H9 (cell line): Measurements from ENCODE around the gene PSMD7. TPM values are rescaled to one million over a fixed set of nuclear protein-coding genes. Genes with fewer than 3 reads are reported as not detected.

ENCODE experiments used
- DNase-seq: peaks from one replicate; pipeline ENCODE4 v3.0.0-alpha.2; 2017
- H2AFZ ChIP-seq: one replicate; pipeline ENCODE4 v1.6.1; 2013; ENCODE audit warnings: mild to moderate bottlenecking, low read length, control low read depth, moderate library complexity
- H2AK5ac ChIP-seq: 2 replicates; pipeline ENCODE4 v1.6.1; 2013; ENCODE audit warnings: low read length, control low read depth, mixed read lengths; ENCODE audit not compliant: insufficient read length
- H2BK120ac ChIP-seq: one replicate; pipeline ENCODE4 v1.6.1; 2013; ENCODE audit warnings: low read depth, mild to moderate bottlenecking, low read length, control low read depth, inconsistent platforms; ENCODE audit not compliant: poor library complexity, severe bottlenecking
- H2BK12ac ChIP-seq: 2 replicates; pipeline ENCODE4 v1.6.1; 2013; ENCODE audit warnings: low read length, control low read depth, mixed read lengths, low read depth; ENCODE audit not compliant: insufficient read length
- H2BK15ac ChIP-seq: 2 replicates; pipeline ENCODE4 v1.6.1; 2013; ENCODE audit warnings: low read depth, low read length, control low read depth
- H2BK20ac ChIP-seq: one replicate; pipeline ENCODE4 v1.6.1; 2013; ENCODE audit warnings: low read depth, mild to moderate bottlenecking, low read length, control low read depth, inconsistent platforms; ENCODE audit not compliant: poor library complexity, severe bottlenecking
- H2BK5ac ChIP-seq: 2 replicates; pipeline ENCODE4 v1.6.1; 2013; ENCODE audit warnings: low read length, control low read depth, mixed read lengths; ENCODE audit not compliant: insufficient read length
- H3K14ac ChIP-seq: 2 replicates; pipeline ENCODE4 v1.6.1; 2013; ENCODE audit warnings: low read length, control low read depth; ENCODE audit not compliant: insufficient read depth
- H3K18ac ChIP-seq: 2 replicates; pipeline ENCODE4 v1.6.1; 2013; ENCODE audit warnings: low read depth, mild to moderate bottlenecking, mixed read lengths, low read length, control low read depth; ENCODE audit not compliant: insufficient read length
- H3K23ac ChIP-seq: 2 replicates; pipeline ENCODE4 v1.6.1; 2013; ENCODE audit warnings: low read length, control low read depth, mixed read lengths, low read depth; ENCODE audit not compliant: insufficient read length
- H3K23me2 ChIP-seq: 2 replicates; pipeline ENCODE4 v1.6.1; 2013; ENCODE audit warnings: low read depth, mild to moderate bottlenecking, mixed read lengths, low read length, control low read depth; ENCODE audit not compliant: insufficient read length, poor library complexity, severe bottlenecking
- H3K27ac ChIP-seq: 2 replicates; pipeline ENCODE4 v1.5.1; 2013; ENCODE audit warnings: low read length, control low read depth, mixed read lengths, low read depth; ENCODE audit not compliant: insufficient read length
- H3K27me3 ChIP-seq: 2 replicates; pipeline ENCODE4 v1.6.1; 2013; ENCODE audit warnings: low read length, control low read depth, inconsistent platforms; ENCODE audit not compliant: insufficient read depth
- H3K4ac ChIP-seq: 2 replicates; pipeline ENCODE4 v1.6.1; 2013; ENCODE audit warnings: low read depth, mild to moderate bottlenecking, control low read depth, inconsistent platforms, low read length, moderate library complexity
- H3K4me1 ChIP-seq: 2 replicates; pipeline ENCODE4 v1.6.1; 2013; ENCODE audit warnings: low read length, control low read depth, inconsistent platforms; ENCODE audit not compliant: insufficient read depth
- H3K4me2 ChIP-seq: 2 replicates; pipeline ENCODE4 v1.6.1; 2013; ENCODE audit warnings: low read length, control low read depth, mixed read lengths; ENCODE audit not compliant: insufficient read length, insufficient read depth
- H3K56ac ChIP-seq: 2 replicates; pipeline ENCODE4 v1.6.1; 2013; ENCODE audit warnings: low read depth, mild to moderate bottlenecking, mixed read lengths, low read length, control low read depth; ENCODE audit not compliant: insufficient read length
- H3K79me1 ChIP-seq: 2 replicates; pipeline ENCODE4 v1.6.1; 2013; ENCODE audit warnings: low read depth, mild to moderate bottlenecking, moderate library complexity, low read length, control low read depth, inconsistent platforms; ENCODE audit not compliant: insufficient read depth, poor library complexity, severe bottlenecking
- H3K79me2 ChIP-seq: 2 replicates; pipeline ENCODE4 v1.6.1; 2013; ENCODE audit warnings: low read length, control low read depth, inconsistent platforms; ENCODE audit not compliant: insufficient read depth
- H3K9ac ChIP-seq: 2 replicates; pipeline ENCODE4 v1.6.1; 2013; ENCODE audit warnings: low read length, control low read depth, mixed read lengths; ENCODE audit not compliant: insufficient read length; ENCODE audit errors: extremely low read depth
- H3K9me3 ChIP-seq: one replicate; pipeline ENCODE4 v1.6.1; 2013; ENCODE audit warnings: low read depth, low read length, inconsistent platforms; ENCODE audit not compliant: control insufficient read depth
- H3T11ph ChIP-seq: one replicate; pipeline ENCODE4 v1.6.1; 2013; ENCODE audit warnings: mild to moderate bottlenecking, low read length, control low read depth, inconsistent platforms
- H4K20me1 ChIP-seq: one replicate; pipeline ENCODE4 v1.6.1; 2013; ENCODE audit not compliant: control insufficient read depth, insufficient read length, insufficient read depth
- H4K5ac ChIP-seq: 2 replicates; pipeline ENCODE4 v1.6.1; 2013; ENCODE audit warnings: low read depth, mild to moderate bottlenecking, mixed read lengths, low read length, control low read depth; ENCODE audit not compliant: insufficient read length
- H4K8ac ChIP-seq: replicated peaks from 2 replicates; pipeline ENCODE4 v1.6.1; 2013; ENCODE audit warnings: low read length, control low read depth, mixed read lengths, low read depth; ENCODE audit not compliant: insufficient read length
- H4K91ac ChIP-seq: 2 replicates; pipeline ENCODE4 v1.6.1; 2013; ENCODE audit warnings: low read depth, mild to moderate bottlenecking, moderate library complexity, mixed read lengths, low read length, control low read depth; ENCODE audit not compliant: insufficient read length
- H3K27ac Mint-ChIP-seq, 3 experiments: 2 replicates in 2 of 3; 3 replicates in 1 of 3; pipeline ENCODE4 v1.8.0; 2020 to 2021; ENCODE audit warnings: mixed read lengths in 3 of 3, mild to moderate bottlenecking in 1 of 3, moderate library complexity in 1 of 3
- H3K27me3 Mint-ChIP-seq: 2 replicates; pipeline ENCODE4 v1.8.0; 2021; ENCODE audit warnings: low read depth, mild to moderate bottlenecking, moderate library complexity, mixed read lengths
- H3K36me3 Mint-ChIP-seq, 3 experiments: 2 replicates in 2 of 3; 3 replicates in 1 of 3; pipeline ENCODE4 v1.8.0; 2020 to 2021; ENCODE audit warnings: low read depth in 3 of 3, mixed read lengths in 3 of 3; ENCODE audit not compliant: insufficient read depth in 1 of 3
- H3K4me1 Mint-ChIP-seq, 2 experiments: 2 replicates each; pipeline ENCODE4 v1.8.0; 2020; ENCODE audit warnings: mixed read lengths in 2 of 2
- H3K4me3 Mint-ChIP-seq, 2 experiments: 2 replicates in 1 of 2; 3 replicates in 1 of 2; pipeline ENCODE4 v1.8.0; 2020 to 2021; ENCODE audit warnings: mild to moderate bottlenecking in 2 of 2, mixed read lengths in 2 of 2, moderate library complexity in 1 of 2
- H3K9me3 Mint-ChIP-seq, 2 experiments: 2 replicates in 1 of 2; 3 replicates in 1 of 2; pipeline ENCODE4 v1.8.0; 2020; ENCODE audit warnings: mild to moderate bottlenecking in 2 of 2, mixed read lengths in 2 of 2, moderate library complexity in 1 of 2
- CTCF ChIP-seq: fragments of 200-600 bp; sonication (generic); conservative IDR thresholded peaks from 3 replicates; pipeline ENCODE4 v1.8.0; 2021; ENCODE audit warnings: antibody characterized with exemption, mild to moderate bottlenecking
- WGBS: extraction: QIAGEN DNeasy Blood & Tissue Kit; methylation state at CpG from one replicate; pipeline ENCODE4 v1.1.7; 2013; ENCODE audit warnings: missing lambda C conversion rate, low lambda C conversion rate, mixed read lengths; ENCODE audit not compliant: insufficient read length; ENCODE audit errors: extremely low coverage; 5-methylcytosine and 5-hydroxymethylcytosine counted together
- total RNA-seq: library from RNA; stranded (reverse); gene quantifications from 2 replicates; pipeline ENCODE4 v1.2.1, GENCODE V29; 2021

The PSMD7 gene
- total RNA-seq, 1 experiment from 2014 or later, result 140 TPM

- H2BK15ac ChIP-seq, result no peak overlapping the region
- Mint-ChIP-seq H3K9me3 (peaks cover 0 to 2% of the 10 kb centered on the region in 2 experiments; a peak in 3 of 5 replicates), H3K27ac (no peak overlapping the region), H3K4me1 (peaks cover 18 to 20% of the 10 kb centered on the region in 2 experiments), H3K4me3 (no peak overlapping the region), H3K27me3 (no peaks in the 10 kb centered on the region; the same call in 1 of the 2 replicates), H3K36me3 (no peaks in the 10 kb centered on the region)
- no peak overlapping the region for H3K14ac ChIP-seq
- H3K79me2 ChIP-seq, result no peaks in the 10 kb centered on the region
- no peaks in the 10 kb centered on the region for H3K27me3 ChIP-seq
- no peak overlapping the region for H3K4ac ChIP-seq
- no peaks in the 10 kb centered on the region for H3K23me2 ChIP-seq
- no peak overlapping the region for H3K9ac ChIP-seq
- no peak for TF ChIP-seq CTCF
- DNase-seq, result no peak
- H2BK5ac ChIP-seq, result no peak overlapping the region
- H3K23ac ChIP-seq, result no peak overlapping the region
- H3K4me2 ChIP-seq, result no peak overlapping the region
- no peak overlapping the region for H2AFZ ChIP-seq
- no peaks in the 10 kb centered on the region for H3K79me1 ChIP-seq
- no peak overlapping the region for H2BK120ac ChIP-seq
- no peak overlapping the region for H4K8ac ChIP-seq
- no peak overlapping the region for H2AK5ac ChIP-seq
- H3T11ph ChIP-seq, result no peak overlapping the region
- H3K9me3 ChIP-seq, result no peaks in the 10 kb centered on the region
- no peak overlapping the region for H4K5ac ChIP-seq
- no peak overlapping the region for H3K27ac ChIP-seq
- no peak overlapping the region for H2BK20ac ChIP-seq
- WGBS, result no CpG with 5 or more reads among the region's 2 CpGs
- H4K91ac ChIP-seq, result no peak overlapping the region
- H3K4me1 ChIP-seq, result no peaks in the 10 kb centered on the region
- no peak overlapping the region for H2BK12ac ChIP-seq
- H3K18ac ChIP-seq, result no peak overlapping the region
- no peak overlapping the region for H3K56ac ChIP-seq
- no peaks in the 10 kb centered on the region for H4K20me1 ChIP-seq
Observed at GRCh38 chr16:74271872-74272271, 24.7 kb upstream of the PSMD7 start.
